Transverse colon (tissue), 4 donors: Measurements from ENCODE around the gene PDZD2. TPM values are rescaled to one million over a fixed set of nuclear protein-coding genes. Genes with fewer than 3 reads are reported as not detected.

ENCODE experiments used
- DNase-seq: peaks from one replicate; pipeline ENCODE4 v3.0.0-alpha.2; 2019
- H3K27ac ChIP-seq, 4 donors: fragments of 200-600 bp; sonication (generic); 2 replicates each; pipeline ENCODE4 v1.5.1; 2016 to 2018; ENCODE audit warnings: inconsistent platforms in 4 of 4
- H3K27me3 ChIP-seq: fragments of 200-600 bp; sonication (generic); 2 replicates; pipeline ENCODE4 v1.5.1; 2017; ENCODE audit warnings: inconsistent platforms
- H3K36me3 ChIP-seq, 4 donors: fragments of 200-600 bp; sonication (generic); 2 replicates each; pipeline ENCODE4 v1.5.1; 2017 to 2019; ENCODE audit warnings: inconsistent platforms in 4 of 4
- H3K4me1 ChIP-seq, 4 donors: fragments of 200-600 bp; sonication (generic); 2 replicates each; pipeline ENCODE4 v1.5.1; 2017 to 2020; ENCODE audit warnings: inconsistent platforms in 4 of 4
- H3K4me3 ChIP-seq, 4 donors: fragments of 200-600 bp; sonication (generic); 1 replicate in 1 of 4; 2 replicates in 3 of 4; pipeline versions ENCODE4 v1.5.1 to v1.6.1; 2017 to 2019; ENCODE audit warnings: inconsistent platforms in 4 of 4
- H3K9me3 ChIP-seq, 2 donors: fragments of 200-600 bp; sonication (generic); 2 replicates each; pipeline ENCODE4 v1.5.1; 2017 to 2019; ENCODE audit warnings: inconsistent platforms in 2 of 2
- EP300 ChIP-seq: sonication (generic); formaldehyde crosslinking; IDR thresholded peaks from one replicate; pipeline ENCODE4 v1.6.1; 2017; ENCODE audit warnings: antibody characterized with exemption, low read depth
- POLR2A ChIP-seq: fragments of 450-650 bp; IDR thresholded peaks from one replicate; pipeline ENCODE4 v1.6.1; 2016; ENCODE audit warnings: antibody characterized with exemption, mild to moderate bottlenecking, moderate library complexity
- POLR2AphosphoS5 ChIP-seq, 3 donors: sonication (generic); formaldehyde crosslinking; IDR thresholded peaks; one replicate each; pipeline ENCODE4 v1.6.1; 2016; ENCODE audit warnings: antibody characterized with exemption in 3 of 3
- WGBS, 2 donors: methylation state at CpG; one replicate each; pipeline ENCODE4 v1.1.5; 2018; ENCODE audit warnings: low coverage in 1 of 2; 5-methylcytosine and 5-hydroxymethylcytosine counted together
- in situ Hi-C, 4 donors: fragments of 200-750 bp; cut with MboI; loops; one replicate each; pipeline versions ENCODE4 v1.15.0 to v1.15.1; 2017; ENCODE audit warnings: low sequenced_read_pairs in 3 of 4, low pct_ligation_motif_present in 1 of 4, low pct_unique_long_range_greater_than_20kb in 1 of 4
- intact Hi-C: fragments of 100-400 bp; cut with DNase I; formaldehyde crosslinking; loops from one replicate; pipeline ENCODE4 v1.15.1; 2023; ENCODE audit warnings: low total_unique reads
- total RNA-seq, 4 donors: library from RNA; depleted of rRNA; stranded (reverse); fragments of >200 nt; gene quantifications; one replicate each; pipeline ENCODE4 v1.1.0, GENCODE V29; 2016
- TF ChIP-seq, protein P1 (sequence below), 5 experiments: fragments of 200-600 bp in 3 of 5; fragments of 450-650 bp in 2 of 5; sonication (generic) in 3 of 5; IDR thresholded peaks; 1 replicate in 2 of 5; 2 replicates in 3 of 5; pipeline ENCODE4 v1.5.1; 2016 to 2017; ENCODE audit warnings: antibody characterized with exemption in 5 of 5, inconsistent platforms in 3 of 5, mild to moderate bottlenecking in 2 of 5, moderate library complexity in 1 of 5

PDZD2 gene
- total RNA-seq, 4 donors from 2014 or later, result 2.0 to 3.7 (median 2.8) TPM

GRCh38 chr5:32090026-32090754 lies 451.3 kb downstream of the PDZD2 start:
- Histone ChIP-seq H3K4me1 (no peaks in the 10 kb centered on the region), H3K27me3 (no peaks in the 10 kb centered on the region), H3K36me3 (peaks cover 0 to 2% (median 0%) of the 10 kb centered on the region in 4 donors), H3K9me3 (no peaks in the 10 kb centered on the region), H3K27ac (no peak overlapping the region), H3K4me3 (no peak overlapping the region)
- TF ChIP-seq, protein P1, sequence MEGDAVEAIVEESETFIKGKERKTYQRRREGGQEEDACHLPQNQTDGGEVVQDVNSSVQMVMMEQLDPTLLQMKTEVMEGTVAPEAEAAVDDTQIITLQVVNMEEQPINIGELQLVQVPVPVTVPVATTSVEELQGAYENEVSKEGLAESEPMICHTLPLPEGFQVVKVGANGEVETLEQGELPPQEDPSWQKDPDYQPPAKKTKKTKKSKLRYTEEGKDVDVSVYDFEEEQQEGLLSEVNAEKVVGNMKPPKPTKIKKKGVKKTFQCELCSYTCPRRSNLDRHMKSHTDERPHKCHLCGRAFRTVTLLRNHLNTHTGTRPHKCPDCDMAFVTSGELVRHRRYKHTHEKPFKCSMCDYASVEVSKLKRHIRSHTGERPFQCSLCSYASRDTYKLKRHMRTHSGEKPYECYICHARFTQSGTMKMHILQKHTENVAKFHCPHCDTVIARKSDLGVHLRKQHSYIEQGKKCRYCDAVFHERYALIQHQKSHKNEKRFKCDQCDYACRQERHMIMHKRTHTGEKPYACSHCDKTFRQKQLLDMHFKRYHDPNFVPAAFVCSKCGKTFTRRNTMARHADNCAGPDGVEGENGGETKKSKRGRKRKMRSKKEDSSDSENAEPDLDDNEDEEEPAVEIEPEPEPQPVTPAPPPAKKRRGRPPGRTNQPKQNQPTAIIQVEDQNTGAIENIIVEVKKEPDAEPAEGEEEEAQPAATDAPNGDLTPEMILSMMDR (IDR thresholded peaks at IDR 0.05), result no peak
- TF ChIP-seq EP300 (no peak), POLR2A (no peak), POLR2AphosphoS5 (IDR thresholded peaks at IDR 0.05) (no peak)
- in situ Hi-C loops (loop anchor here in 3 of 4 donors (10.0 to 25.0 kb wide), 2 partner anchors 255 to 503 kb away; no protein-coding TSS in a partner anchor), intact Hi-C loops (loop anchor here (5.0 to 10.0 kb wide), 2 partner anchors 263 to 515 kb away; no protein-coding TSS in a partner anchor)
- 93 to 96% methylated on average over 4 to 24 of the region's 24 CpGs for WGBS, 2 donors
- no peak for DNase-seq

- Histone ChIP-seq H3K27me3 (no peaks in the 10 kb centered on the region), H3K9me3 (no peaks in the 10 kb centered on the region), H3K4me3 (no peak overlapping the region), H3K36me3 (peaks cover 0 to 2% (median 0%) of the 10 kb centered on the region in 4 donors), H3K27ac (no peak overlapping the region), H3K4me1 (no peaks in the 10 kb centered on the region)
- in situ Hi-C loops (loop anchor here in 3 of 4 donors (10.0 to 25.0 kb wide), 2 partner anchors 256 to 503 kb away; no protein-coding TSS in a partner anchor), intact Hi-C loops (loop anchor here (5.0 to 10.0 kb wide), 2 partner anchors 263 to 516 kb away; no protein-coding TSS in a partner anchor)
- no peak for TF ChIP-seq EP300
- TF ChIP-seq, protein P1 (IDR thresholded peaks at IDR 0.05), result no peak
- WGBS, 2 donors, result 94 to 100% methylated on average over 1 to 17 of the region's 17 CpGs
- no peak for DNase-seq
Measured at GRCh38 chr5:32090755-32091128, 451.8 kb downstream of the PDZD2 start.

DNA sequence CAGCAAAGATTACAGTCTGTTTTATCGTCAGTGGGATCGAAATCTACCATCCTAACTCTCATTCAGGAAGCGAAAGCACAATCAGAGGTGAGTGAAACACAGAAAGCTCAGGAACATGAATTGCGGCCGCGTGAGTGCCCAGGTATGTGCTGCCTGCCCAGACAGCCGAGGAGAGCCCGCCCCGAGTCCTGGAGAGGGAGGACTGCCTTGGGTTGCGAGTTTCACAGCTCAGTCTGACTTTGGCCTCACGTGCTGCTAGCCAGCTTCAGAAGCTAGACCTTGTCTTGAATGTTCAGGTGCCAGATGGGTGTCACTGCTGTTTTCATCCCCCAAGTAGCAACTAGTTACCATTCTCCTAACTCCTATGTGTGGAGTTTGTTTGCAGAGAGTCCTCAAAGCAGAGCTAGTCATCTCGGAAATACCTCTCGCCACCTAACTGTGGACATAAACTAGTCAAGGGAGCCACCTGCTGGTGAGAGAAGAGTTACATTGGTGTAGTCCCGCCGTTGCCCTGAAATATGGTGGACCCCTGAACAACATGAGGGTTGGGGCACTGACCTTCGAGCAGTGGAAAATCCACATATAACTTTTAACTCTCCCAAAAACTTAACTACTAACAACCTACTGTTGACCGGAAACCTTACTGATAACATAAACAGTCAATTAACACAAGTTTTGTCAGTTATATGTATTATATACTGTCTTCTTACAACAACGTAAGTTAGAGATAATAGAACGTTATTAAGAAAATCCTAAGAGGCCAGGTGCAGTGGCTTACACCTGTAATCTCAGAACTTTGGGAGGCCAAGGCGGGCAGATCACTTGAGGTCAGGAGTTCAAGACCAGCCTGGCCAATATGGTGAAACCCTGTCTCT lies 454.2 kb downstream of the PDZD2 start:
- DNase-seq, result peak; percentile 54
- Histone ChIP-seq H3K27ac (no peak overlapping the region), H3K36me3 (peaks cover 0 to 2% (median 0%) of the 10 kb centered on the region in 4 donors), H3K4me1 (peaks cover 0 to under 1% (median 0%) of the 10 kb centered on the region in 4 donors), H3K9me3 (no peaks in the 10 kb centered on the region), H3K27me3 (no peaks in the 10 kb centered on the region), H3K4me3 (no peak overlapping the region)
- in situ Hi-C loops (loop anchor here in 3 of 4 donors (10.0 to 25.0 kb wide), 2 partner anchors 258 to 506 kb away; no protein-coding TSS in a partner anchor), intact Hi-C loops (loop anchor here (5.0 to 10.0 kb wide), 2 partner anchors 266 to 518 kb away; no protein-coding TSS in a partner anchor)
- 59 to 63% methylated on average over 8 to 20 of the region's 20 CpGs for WGBS, 2 donors
- TF ChIP-seq, protein P1 (IDR thresholded peaks at IDR 0.05), result peak; percentile 59 to 72 (median 65)
- TF ChIP-seq EP300 (no peak), POLR2AphosphoS5 (IDR thresholded peaks at IDR 0.05) (no peak), POLR2A (no peak)
